ENCODE results near the gene SLC16A5. TPM values are rescaled to one million over a fixed set of nuclear protein-coding genes. Genes with fewer than 3 reads are reported as not detected.
A peak's percentile ranks its signal among the peaks of the same experiment; 100 is the strongest.
"Not testable (repeated sequence)": the region's sequence is repeated elsewhere in the genome, so short reads cannot be mapped to it uniquely, and the experiment has no call there.

The SLC16A5 gene
- total RNA-seq, 1 donor from 2014 or later, result 10.5 TPM

DNA sequence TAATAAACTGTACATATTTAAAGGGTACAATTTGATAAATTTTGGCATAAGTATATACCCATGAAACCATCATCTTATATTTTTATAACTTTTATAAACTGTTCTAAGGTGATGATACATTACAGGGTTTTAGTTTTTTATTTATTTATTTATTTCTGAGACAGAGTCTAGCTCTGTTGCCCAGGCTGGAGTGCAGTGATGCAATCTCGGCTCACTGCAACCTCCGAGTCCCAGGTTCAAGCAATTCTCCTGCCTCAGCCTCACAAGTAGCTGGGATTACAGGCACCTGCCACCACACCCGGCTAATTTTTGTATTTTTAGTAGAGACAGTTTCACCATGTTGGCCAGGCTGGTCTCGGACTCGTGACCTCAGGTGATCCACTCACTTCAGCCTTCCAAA is 40.2 kb downstream of the SLC16A5 start:
- DNase-seq (ENCODE audit: low spot score); intact Hi-C loops (cut with DNase I); ATAC-seq: not testable (repeated sequence)

- ATAC-seq (no peak), DNase-seq (ENCODE audit: low spot score) (no peak)
- intact Hi-C loops (cut with DNase I), result no loop called here
These were observed 41.1 kb downstream of the SLC16A5 start for GRCh38 chr17:75128694-75129505.

DNA sequence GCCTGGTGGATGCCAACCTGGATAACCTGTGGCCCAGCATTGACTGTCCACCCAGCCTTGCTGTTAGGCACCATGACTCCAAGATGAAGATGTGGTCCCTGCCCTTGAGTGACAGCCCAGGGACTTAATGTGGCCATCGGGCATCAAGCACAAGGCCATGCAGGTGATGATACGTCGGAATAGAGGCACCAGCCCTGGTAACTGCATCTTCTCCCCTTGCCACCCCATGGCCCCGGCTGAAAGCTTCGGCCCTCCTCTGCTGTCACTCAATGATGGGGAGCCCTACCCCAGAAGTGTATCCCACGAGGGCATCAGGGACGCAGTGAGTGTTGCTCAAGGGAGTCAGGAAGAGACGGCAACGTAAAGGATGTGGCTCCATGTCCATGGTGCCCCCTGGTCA is 41.8 kb downstream of the SLC16A5 start:
- DNase-seq (ENCODE audit: low spot score), result no peak
- intact Hi-C loops (cut with DNase I), result no loop called here
- no peak for ATAC-seq

- ATAC-seq, result peak; percentile 27
- DNase-seq (ENCODE audit: low spot score), result no peak
- intact Hi-C loops (cut with DNase I), result no loop called here
These were observed 42.4 kb downstream of the SLC16A5 start for GRCh38 chr17:75130059-75130631.

DNA sequence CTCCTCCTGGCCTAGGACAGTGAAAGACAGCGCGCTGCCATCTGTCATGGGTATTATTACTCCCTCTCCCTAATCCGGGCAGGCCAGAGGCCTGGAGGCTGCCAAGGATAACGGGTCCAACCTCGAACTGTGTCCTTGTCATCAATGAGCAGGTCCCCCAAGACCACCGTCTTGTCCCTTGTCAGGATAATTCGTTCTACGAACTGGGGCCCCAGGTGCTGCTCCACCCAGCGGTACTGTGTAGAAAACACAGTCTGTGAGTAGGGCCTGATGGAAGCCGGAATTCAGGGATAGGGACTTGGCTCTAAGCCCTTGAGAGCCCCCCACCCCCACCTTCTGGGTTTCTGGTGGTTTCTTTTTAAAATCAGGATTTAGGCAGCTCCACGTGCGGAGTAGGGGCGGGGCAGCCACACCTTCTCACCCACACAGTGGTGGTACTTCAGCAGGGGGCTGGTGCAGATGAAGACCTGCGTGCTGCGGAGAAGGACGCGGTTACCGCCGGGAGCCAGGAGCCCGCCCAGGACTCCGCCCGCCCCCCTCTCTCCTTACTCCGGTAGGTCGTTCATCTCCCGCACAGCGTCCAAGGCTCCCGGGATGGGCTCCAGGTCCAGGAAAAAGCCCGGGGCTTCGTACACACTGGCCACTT is 43.0 kb downstream of the SLC16A5 start:
- intact Hi-C loops (cut with DNase I), result no loop called here
- DNase-seq (ENCODE audit: low spot score) (no peak), ATAC-seq (peak; percentile 63)

DNA sequence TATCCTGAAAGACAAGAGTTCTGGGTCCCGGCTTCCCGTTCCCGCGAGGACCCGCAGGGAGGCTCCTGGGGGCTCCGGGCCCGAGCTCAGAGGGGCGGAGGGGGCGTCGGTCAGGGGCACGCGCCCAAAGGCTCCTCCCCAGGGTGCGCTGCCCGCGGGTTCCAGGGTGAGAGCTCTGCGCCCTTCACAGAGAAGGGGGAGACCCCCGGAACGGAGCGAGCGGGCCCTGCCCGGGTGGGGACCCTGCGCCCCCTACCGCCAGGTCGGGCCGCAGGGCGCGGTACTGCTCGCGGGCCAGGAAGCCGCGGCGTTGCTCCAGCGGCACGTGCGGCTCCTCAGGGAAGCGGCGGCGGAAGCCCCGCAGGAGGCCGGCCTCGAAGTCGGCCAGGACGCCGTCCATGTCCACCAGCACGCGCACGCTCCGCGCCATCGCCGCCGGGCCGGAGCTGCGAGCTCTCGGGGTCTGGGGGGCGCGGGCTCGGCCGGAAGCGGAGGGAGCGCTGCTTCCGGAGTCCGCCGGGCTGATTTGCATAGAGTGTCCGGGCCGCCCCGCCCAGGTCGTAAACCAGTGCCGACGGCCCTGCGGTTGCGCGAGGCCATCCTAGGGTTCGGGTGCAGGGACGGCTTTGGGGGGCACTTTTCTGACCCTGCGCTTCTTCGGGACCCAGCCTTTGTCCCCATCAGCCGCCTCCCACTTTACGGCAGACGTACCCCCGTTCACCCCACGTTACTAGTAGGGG is 43.7 kb downstream of the SLC16A5 start, which contains the start of gene NT5C:
Gene NT5C (minus strand): TSS at position 465 of the 740 bp plus-strand sequence. CDS start 35 bp downstream, at position 430.
- intact Hi-C loops (cut with DNase I), result no loop called here
- peak; percentile 87 for DNase-seq (ENCODE audit: low spot score)
- ATAC-seq, result peak; percentile 93

DNA sequence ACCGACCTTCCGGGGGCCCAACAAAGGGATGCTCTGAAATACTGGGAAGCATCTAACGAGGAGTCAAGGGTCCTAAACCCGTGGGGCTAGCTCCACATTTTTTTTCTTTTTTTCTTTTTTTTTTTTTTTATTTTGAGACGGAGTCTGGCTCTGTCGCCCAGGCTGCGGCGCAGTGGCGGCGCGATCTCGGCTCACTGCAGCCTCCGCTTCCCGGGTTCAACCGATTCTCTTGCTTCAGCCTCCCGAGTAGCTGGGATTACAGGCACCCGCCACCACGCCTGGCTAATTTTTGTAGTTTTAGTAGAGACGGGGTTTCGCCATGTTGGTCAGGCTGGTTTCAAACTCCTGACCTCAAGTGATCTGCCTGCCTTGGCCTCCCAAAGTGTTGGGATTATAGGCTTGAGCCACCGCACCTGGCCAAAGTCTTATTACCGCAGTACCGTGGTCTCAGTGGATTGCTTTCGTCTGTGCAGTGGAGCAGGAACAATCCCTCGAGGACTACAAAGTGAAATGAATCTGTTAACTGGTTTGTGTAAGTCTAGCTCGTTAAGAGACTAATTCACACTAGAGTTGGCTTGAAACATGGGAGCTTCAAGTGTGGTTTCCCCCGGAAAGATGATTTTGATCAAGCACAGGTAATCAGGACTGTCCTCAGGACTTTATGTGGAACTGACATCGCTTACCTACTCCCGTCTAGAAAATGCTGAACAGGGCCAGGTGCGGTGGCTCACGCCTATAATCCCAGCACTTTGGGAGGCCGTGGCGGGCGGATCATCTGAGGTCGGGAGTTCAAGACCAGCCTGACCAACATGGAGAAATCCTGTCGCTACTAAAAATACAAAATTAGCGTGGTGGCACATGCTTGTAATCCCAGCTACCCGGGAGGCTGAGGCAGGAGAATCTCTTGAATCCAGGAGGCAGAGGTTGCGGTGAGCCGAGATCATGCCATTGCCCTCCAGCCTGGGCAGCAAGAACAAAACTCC is 44.6 kb downstream of the SLC16A5 start:
- intact Hi-C loops (cut with DNase I); ATAC-seq; DNase-seq (ENCODE audit: low spot score): not testable (repeated sequence)

DNA sequence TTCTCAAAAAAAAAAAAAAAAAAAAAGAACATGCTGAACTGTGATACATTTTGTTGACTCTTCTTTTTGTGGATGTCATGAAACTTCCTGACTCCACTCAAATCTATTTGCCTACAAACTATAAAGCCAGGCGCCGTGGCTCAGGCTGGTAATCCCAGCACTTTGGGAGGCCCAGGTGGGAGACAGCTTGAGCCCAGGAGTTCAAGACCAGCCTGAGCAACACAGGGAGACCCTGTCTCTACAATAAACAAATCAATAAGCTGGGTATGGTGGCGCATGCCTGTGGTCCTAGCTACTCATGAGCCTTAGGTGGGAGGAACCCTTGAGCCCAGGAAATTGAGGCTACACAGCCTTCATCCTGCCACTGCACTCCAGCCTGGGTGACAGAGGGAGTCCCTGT is 45.2 kb downstream of the SLC16A5 start:
- ATAC-seq, result no peak
- no peak for DNase-seq (ENCODE audit: low spot score)
- intact Hi-C loops (cut with DNase I), result no loop called here

- ATAC-seq; DNase-seq (ENCODE audit: low spot score); intact Hi-C loops (cut with DNase I): not testable (repeated sequence)
These were observed 46.0 kb downstream of the SLC16A5 start for GRCh38 chr17:75133607-75134347.

DNA sequence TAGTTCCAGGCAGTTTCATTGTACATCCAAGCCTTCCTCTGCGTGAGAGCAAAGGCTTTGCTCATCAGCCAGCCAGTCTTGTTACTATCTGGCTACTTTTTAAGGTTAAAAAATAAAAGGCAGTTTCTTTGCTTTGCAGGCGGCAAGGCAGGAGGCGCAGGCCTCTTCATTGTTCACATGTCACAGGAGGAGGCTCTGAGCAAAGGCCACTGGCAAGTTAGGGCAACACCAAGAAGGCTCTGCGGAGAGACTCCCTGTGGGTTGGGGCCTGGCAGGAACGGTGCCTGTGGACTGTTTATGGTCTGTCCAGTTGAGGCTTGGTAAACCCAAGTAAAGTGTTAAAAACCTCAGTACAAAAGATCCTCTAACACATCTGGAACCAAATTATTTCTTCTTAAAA is 47.7 kb downstream of the SLC16A5 start:
- DNase-seq (ENCODE audit: low spot score) (no peak), ATAC-seq (no peak)
- intact Hi-C loops (cut with DNase I), result no loop called here

DNA sequence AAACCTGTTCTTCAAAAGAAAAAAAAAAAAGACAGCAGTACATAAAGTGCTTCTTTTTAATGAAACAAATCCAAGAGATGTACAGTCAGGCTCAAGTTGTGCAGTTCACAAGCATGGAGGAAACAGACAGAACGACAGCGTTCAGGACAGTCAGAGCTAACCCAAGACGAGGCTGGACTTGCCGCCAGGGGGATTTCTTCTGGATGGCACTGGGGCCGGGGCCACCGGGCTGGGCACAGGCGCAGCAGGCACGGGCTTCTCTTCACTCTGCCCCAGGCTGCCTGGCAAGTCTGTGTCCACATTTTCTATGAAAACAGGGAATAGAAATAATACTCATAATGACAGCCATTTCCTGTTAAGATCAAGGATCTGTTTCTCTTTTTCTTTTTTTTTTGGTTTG is 48.2 kb downstream of the SLC16A5 start:
- ATAC-seq (no peak), DNase-seq (ENCODE audit: low spot score) (no peak)
- intact Hi-C loops (cut with DNase I), result no loop called here

- intact Hi-C loops (cut with DNase I); DNase-seq (ENCODE audit: low spot score); ATAC-seq: not testable (repeated sequence)
These were observed 50.0 kb downstream of the SLC16A5 start for GRCh38 chr17:75137762-75138161.

GRCh38 chr17:75138519-75138918 is 50.8 kb downstream of the SLC16A5 start:
- no peak for DNase-seq (ENCODE audit: low spot score)
- ATAC-seq, result no peak
- intact Hi-C loops (cut with DNase I), result no loop called here

DNA sequence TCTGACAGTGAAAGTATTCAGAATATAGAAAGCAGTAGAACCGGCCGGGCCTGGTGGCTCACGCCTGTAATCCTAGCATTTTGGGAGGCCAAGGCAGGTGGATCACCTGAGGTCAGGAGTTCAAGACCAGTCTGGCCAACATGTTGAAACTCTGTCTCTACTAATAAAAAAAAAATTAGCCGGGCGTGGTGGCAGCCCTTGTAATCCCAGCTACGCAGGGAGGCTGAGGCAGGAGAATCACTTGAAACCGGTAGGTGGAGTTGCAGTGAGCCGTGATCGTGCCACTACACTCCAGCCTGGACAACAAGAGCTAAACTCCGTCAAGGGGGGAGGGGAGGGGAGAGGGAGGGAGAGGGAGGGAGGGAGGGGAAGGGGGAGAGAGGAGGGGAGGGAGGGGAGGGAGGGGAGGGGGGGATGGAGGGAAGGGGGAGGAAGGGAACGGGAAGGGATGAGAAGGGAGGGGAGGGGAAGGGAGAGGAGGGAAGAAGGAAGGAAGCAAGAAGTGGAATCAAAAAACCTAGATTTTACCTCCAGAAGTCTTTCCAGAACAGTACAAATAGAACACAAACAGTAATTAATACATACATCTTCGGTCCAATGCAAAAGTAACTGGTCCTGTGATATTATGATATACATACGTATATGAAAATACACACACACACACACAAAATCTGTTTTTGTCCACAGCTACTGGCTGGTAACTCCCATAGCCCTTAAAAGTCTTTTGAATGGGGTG is 54.6 kb downstream of the SLC16A5 start:
- DNase-seq (ENCODE audit: low spot score), result no peak
- no peak for ATAC-seq
- intact Hi-C loops (cut with DNase I), result no loop called here

- intact Hi-C loops (cut with DNase I), result no loop called here
- DNase-seq (ENCODE audit: low spot score), result peak; percentile 38
- ATAC-seq, result no peak
These were observed 57.2 kb downstream of the SLC16A5 start for GRCh38 chr17:75144816-75145512.

DNA sequence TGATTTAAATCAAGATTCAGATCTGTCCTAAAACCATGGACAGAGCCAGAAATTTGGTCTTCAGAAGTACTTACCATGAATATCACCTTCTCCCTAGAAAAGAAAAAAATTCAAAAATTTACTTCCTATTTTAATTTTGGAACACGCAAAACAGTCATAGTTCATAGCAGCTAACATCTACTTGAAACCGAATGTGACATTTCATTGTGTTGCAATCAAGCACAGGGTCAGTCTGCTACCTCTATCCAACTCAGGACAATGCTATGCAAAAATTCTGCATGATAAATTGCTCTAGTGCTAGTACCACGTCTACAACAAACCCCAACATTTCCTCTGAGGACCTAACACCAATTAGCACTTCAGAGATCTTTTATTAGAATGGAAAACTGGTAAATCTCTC is 58.8 kb downstream of the SLC16A5 start:
- DNase-seq (ENCODE audit: low spot score) (no peak), ATAC-seq (no peak)
- intact Hi-C loops (cut with DNase I), result no loop called here

All from sciatic nerve (tissue), 2 donors.